ENCODE measurements around the gene DBN1.

DBN1 gene

GRCh38 chr5:177414481-177414880 lies 59.0 kb downstream of the DBN1 start:
- DNase-seq (ENCODE audit: low read depth) = no peak
- H3K4me3 ChIP-seq (ENCODE audit: low read depth, low read length) = no peak overlapping the region
- TF ChIP-seq, protein P1, sequence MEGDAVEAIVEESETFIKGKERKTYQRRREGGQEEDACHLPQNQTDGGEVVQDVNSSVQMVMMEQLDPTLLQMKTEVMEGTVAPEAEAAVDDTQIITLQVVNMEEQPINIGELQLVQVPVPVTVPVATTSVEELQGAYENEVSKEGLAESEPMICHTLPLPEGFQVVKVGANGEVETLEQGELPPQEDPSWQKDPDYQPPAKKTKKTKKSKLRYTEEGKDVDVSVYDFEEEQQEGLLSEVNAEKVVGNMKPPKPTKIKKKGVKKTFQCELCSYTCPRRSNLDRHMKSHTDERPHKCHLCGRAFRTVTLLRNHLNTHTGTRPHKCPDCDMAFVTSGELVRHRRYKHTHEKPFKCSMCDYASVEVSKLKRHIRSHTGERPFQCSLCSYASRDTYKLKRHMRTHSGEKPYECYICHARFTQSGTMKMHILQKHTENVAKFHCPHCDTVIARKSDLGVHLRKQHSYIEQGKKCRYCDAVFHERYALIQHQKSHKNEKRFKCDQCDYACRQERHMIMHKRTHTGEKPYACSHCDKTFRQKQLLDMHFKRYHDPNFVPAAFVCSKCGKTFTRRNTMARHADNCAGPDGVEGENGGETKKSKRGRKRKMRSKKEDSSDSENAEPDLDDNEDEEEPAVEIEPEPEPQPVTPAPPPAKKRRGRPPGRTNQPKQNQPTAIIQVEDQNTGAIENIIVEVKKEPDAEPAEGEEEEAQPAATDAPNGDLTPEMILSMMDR (IDR thresholded peaks at IDR 0.05; ENCODE audit: insufficient read depth, low read depth, low read length, missing control alignments) = no peak

- TF ChIP-seq, protein P1 (IDR thresholded peaks at IDR 0.05; ENCODE audit: insufficient read depth, low read depth, low read length, missing control alignments) = no peak
- H3K4me3 ChIP-seq (ENCODE audit: low read depth, low read length) = peak overlapping the region; percentile 34
- DNase-seq (ENCODE audit: low read depth) = peak; percentile 83
Observed at GRCh38 chr5:177412603-177413233, 60.7 kb downstream of the DBN1 start.

- TF ChIP-seq, protein P1 (IDR thresholded peaks at IDR 0.05; ENCODE audit: insufficient read depth, low read depth, low read length, missing control alignments) = no peak
- no peak overlapping the region for H3K4me3 ChIP-seq (ENCODE audit: low read depth, low read length)
- DNase-seq (ENCODE audit: low read depth) = no peak
Observed at GRCh38 chr5:177410575-177410974, 62.9 kb downstream of the DBN1 start.

DNA sequence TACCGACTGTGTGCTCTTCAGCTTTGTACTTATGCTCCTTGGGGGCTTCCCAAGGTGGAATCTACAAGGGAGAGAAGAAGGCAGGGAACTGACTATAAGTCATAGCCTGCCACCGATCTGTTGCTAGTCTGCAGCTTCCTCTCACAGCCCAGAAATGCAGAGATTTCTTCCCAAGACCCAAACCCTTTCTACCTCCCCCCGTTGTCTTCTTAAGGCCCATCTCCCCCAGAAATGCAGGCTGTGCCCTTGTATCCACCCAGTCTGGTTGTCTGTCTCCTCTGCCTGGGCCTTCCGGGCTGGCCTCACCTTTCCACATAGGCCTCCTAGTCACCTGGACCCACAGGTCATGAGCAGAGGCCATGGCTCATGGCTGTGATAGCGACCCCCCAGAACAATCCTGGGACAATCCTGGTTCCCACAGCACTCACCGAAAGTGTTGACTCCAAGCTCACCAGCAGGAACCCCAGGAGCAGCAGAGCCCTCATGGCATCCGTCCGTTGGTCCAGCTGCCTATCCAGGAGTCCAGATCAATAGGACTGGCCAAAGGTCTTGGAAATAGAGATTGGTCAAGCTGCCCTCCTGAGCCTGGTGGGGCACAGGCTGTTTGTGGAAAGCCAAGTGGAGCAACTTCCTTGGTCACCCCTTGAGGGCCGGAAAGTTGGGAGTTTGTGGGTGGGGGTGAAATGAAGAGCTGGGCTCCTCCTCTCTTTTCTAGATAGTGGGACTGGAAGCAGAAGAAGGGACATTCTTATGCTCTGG lies 64.2 kb downstream of the DBN1 start, which contains the start of gene F12:
F12 (minus strand) TSS at position 522 of the 759 bp plus-strand sequence; CDS start at position 485, 37 bp downstream.
- no peak for DNase-seq (ENCODE audit: low read depth)
- TF ChIP-seq, protein P1 (IDR thresholded peaks at IDR 0.05; ENCODE audit: insufficient read depth, low read depth, low read length, missing control alignments) = no peak
- H3K4me3 ChIP-seq (ENCODE audit: low read depth, low read length) = no peak within 1 kb of the TSS
